OCI-LY7 (cell line): ENCODE results near the gene MAP3K21. TPM values are rescaled to one million over a fixed set of nuclear protein-coding genes. Genes with fewer than 3 reads are reported as not detected.

Experiments used
- BruUV-seq: library from RNA; stranded (reverse); fragments of 400-500 nt; replicated peaks from 2 replicates; lab custom pipeline; 2021; lab: Mats Ljungman, UMichigan
- CTCF ChIA-PET: fragments of 300-600 bp; sonication (Branson Sonifier 250); formaldehyde crosslinking; loops from one replicate; lab custom pipeline; 2022; ENCODE audit warnings: antibody characterized with exemption; ENCODE audit not compliant: unreplicated experiment; lab: Charles Lee
- POLR2A ChIA-PET: fragments of 300-600 bp; sonication (Branson Sonifier 250); formaldehyde crosslinking; loops from one replicate; lab custom pipeline; 2022; ENCODE audit warnings: antibody characterized with exemption; lab: Charles Lee
- DNase-seq: peaks from one replicate; pipeline ENCODE4 v3.0.0-alpha.2; 2015; ENCODE audit warnings: low spot score
- H2AFZ ChIP-seq: fragments of 200-600 bp; sonication (generic), shearing (Covaris generic); 2 replicates; pipeline ENCODE4 v1.6.1; 2014; ENCODE audit warnings: mild to moderate bottlenecking, antibody characterized with exemption, low read length, moderate library complexity
- H3K27ac ChIP-seq: fragments of 200-600 bp; sonication (generic); 2 replicates; pipeline ENCODE4 v1.5.1; 2014; ENCODE audit warnings: mixed run types, low read depth, mild to moderate bottlenecking, moderate library complexity, low read length, inconsistent platforms; ENCODE audit not compliant: poor library complexity, severe bottlenecking
- H3K36me3 ChIP-seq: fragments of 200-600 bp; sonication (generic); 2 replicates; pipeline ENCODE4 v1.6.1; 2014; ENCODE audit warnings: mild to moderate bottlenecking, antibody characterized with exemption, low read length, moderate library complexity, mixed read lengths; ENCODE audit not compliant: insufficient read depth
- H3K4me1 ChIP-seq: fragments of 200-600 bp; sonication (generic); 2 replicates; pipeline ENCODE4 v1.5.1; 2014; ENCODE audit warnings: mild to moderate bottlenecking, low read length; ENCODE audit not compliant: insufficient read depth, poor library complexity, severe bottlenecking
- H3K4me2 ChIP-seq: fragments of 200-600 bp; sonication (generic); 2 replicates; pipeline ENCODE4 v1.6.1; 2014; ENCODE audit warnings: mild to moderate bottlenecking, low read length
- H3K4me3 ChIP-seq: fragments of 200-600 bp; sonication (generic); 2 replicates; pipeline ENCODE4 v1.5.1; 2014; ENCODE audit warnings: mild to moderate bottlenecking, low read depth, low read length; ENCODE audit not compliant: poor library complexity, severe bottlenecking
- H3K79me2 ChIP-seq: fragments of 200-600 bp; sonication (generic); 2 replicates; pipeline ENCODE4 v1.6.1; 2016; ENCODE audit warnings: low read depth, mild to moderate bottlenecking, low read length, moderate library complexity, mixed read lengths; ENCODE audit not compliant: insufficient read depth
- H3K9me2 ChIP-seq: fragments of 200-600 bp; sonication (generic); 2 replicates; pipeline ENCODE4 v1.6.1; 2016; ENCODE audit warnings: mild to moderate bottlenecking, low read length, mixed read lengths; ENCODE audit not compliant: insufficient read depth
- H3K9me3 ChIP-seq: fragments of 200-600 bp; sonication (generic); 2 replicates; pipeline ENCODE4 v1.6.1; 2014; ENCODE audit warnings: mild to moderate bottlenecking, mixed run types, low read length, mixed read lengths
- H4K20me1 ChIP-seq: fragments of 200-600 bp; sonication (generic); 2 replicates; pipeline ENCODE4 v1.6.1; 2014; ENCODE audit warnings: mild to moderate bottlenecking, antibody characterized with exemption, low read length, moderate library complexity, mixed read lengths; ENCODE audit not compliant: insufficient read depth
- CTCF ChIP-seq: fragments of 200-600 bp; sonication (generic); conservative IDR thresholded peaks from 2 replicates; pipeline ENCODE4 v1.5.1; 2014; ENCODE audit warnings: mild to moderate bottlenecking, antibody characterized with exemption, low read length, moderate library complexity, mixed read lengths
- EZH2phosphoT487 ChIP-seq: fragments of 200-600 bp; sonication (generic); IDR thresholded peaks from 2 replicates; pipeline ENCODE4 v1.6.1; 2018; ENCODE audit warnings: low read depth, borderline replicate concordance, mild to moderate bottlenecking, mixed run types, antibody characterized with exemption, low read length, moderate library complexity, mixed read lengths
- intact Hi-C: fragments of 100-400 bp; cut with micrococcal nuclease; formaldehyde crosslinking; loops from one replicate; pipeline ENCODE4 v1.10.0; 2022; ENCODE audit not compliant: unreplicated experiment
- total RNA-seq, 2 experiments: library from RNA; depleted of rRNA in 1 of 2; stranded (reverse); fragments of >200 nt in 1 of 2; shearing (Covaris generic) in 1 of 2; gene quantifications; 2 replicates each; pipeline ENCODE4 v1.2.3, GENCODE V29; 2014 to 2022

MAP3K21 gene
- total RNA-seq, 2 experiments from 2014 or later = 1.3 to 1.8 TPM

DNA sequence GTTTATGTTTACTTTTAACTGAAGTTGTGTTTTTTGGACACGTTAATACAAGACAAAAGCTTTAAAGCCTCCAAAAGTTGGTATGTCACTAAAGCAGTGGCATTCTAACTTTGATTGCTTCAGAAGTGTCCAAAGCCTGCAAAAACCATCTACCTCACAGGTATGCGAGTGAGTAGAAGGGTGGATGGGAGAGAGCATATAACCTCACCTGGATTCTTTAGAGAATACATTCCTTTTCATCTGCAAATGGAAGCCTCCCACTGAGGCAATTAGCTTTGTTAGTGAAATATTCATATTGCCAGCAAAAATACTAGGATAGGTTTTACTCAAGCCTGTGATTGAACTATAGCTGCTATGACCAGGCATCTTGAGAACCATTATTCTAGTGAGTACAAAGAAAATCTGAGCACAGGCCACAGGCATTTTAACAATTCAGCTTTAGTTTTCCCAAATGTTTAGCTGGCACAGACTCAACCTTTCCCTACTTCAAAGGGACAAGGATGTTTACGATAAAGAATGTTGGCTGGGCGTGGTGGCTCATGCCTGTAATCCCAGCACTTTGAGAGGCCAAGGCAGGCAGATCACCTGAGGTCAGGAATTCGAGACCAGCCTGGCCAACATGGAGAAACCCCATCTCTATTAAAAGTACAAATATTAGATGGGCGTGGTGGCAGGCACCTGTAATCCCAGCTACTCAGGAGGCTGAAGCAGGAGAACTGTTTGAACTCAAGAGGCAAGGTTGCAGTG is 39.7 kb downstream of the MAP3K21 start:
- no peak for DNase-seq
- no peak overlapping the region for H3K4me2 ChIP-seq
- no peaks in the 10 kb centered on the region for H3K9me2 ChIP-seq
- no peak overlapping the region for H3K4me3 ChIP-seq
- BruUV-seq = no TSS peak
- no peak for TF ChIP-seq EZH2phosphoT487
- no peak for TF ChIP-seq CTCF
- ChIA-PET CTCF (no interaction called here), POLR2A (interaction anchor here (0.7 to 1.6 kb wide), 3 partner anchors 11 to 424 kb away, joined by 3 to 4 read pairs (median 4); no protein-coding TSS in a partner anchor)
- no peaks in the 10 kb centered on the region for H3K9me3 ChIP-seq
- no peak overlapping the region for H2AFZ ChIP-seq
- H3K27ac ChIP-seq = no peak overlapping the region
- no peaks in the 10 kb centered on the region for H3K36me3 ChIP-seq
- intact Hi-C loops = no loop called here
- no peaks in the 10 kb centered on the region for H3K4me1 ChIP-seq
- no peaks in the 10 kb centered on the region for H3K79me2 ChIP-seq
- H4K20me1 ChIP-seq = no peaks in the 10 kb centered on the region

GRCh38 chr1:233368106-233368788 is 40.7 kb downstream of the MAP3K21 start:
- H3K4me2 ChIP-seq = no peak overlapping the region
- no TSS peak for BruUV-seq
- H3K4me1 ChIP-seq = no peaks in the 10 kb centered on the region
- no peak overlapping the region for H3K27ac ChIP-seq
- H3K79me2 ChIP-seq = no peaks in the 10 kb centered on the region
- DNase-seq = no peak
- intact Hi-C loops = no loop called here
- ChIA-PET POLR2A (interaction anchor here (1.6 kb wide), 1 partner anchor 63 kb away, joined by 4 read pairs; no protein-coding TSS in a partner anchor), CTCF (no interaction called here)
- no peaks in the 10 kb centered on the region for H3K36me3 ChIP-seq
- H3K4me3 ChIP-seq = no peak overlapping the region
- H4K20me1 ChIP-seq = no peaks in the 10 kb centered on the region
- no peak for TF ChIP-seq CTCF
- no peak for TF ChIP-seq EZH2phosphoT487
- H2AFZ ChIP-seq = no peak overlapping the region
- H3K9me2 ChIP-seq = no peaks in the 10 kb centered on the region
- H3K9me3 ChIP-seq = no peaks in the 10 kb centered on the region

DNA sequence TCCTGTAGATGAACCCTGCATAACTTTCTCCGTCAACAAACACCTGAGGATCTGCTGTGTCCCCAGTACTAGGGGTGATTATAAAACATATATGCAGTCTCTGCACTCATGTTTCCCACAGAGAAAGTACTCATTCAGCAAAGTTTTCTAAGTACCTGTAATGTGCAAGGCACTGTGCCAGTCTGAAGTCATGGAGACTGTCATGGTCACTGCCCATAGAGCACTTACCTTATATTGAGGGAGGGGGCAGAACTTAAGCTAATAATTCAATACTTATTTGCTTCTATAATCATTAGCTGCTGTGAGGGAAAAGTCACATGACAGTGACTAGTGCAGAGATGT is 41.2 kb downstream of the MAP3K21 start:
- intact Hi-C loops = no loop called here
- no peak overlapping the region for H3K4me3 ChIP-seq
- no peak overlapping the region for H3K27ac ChIP-seq
- no peaks in the 10 kb centered on the region for H3K9me3 ChIP-seq
- no TSS peak for BruUV-seq
- no peaks in the 10 kb centered on the region for H4K20me1 ChIP-seq
- no peaks in the 10 kb centered on the region for H3K36me3 ChIP-seq
- H3K4me1 ChIP-seq = no peaks in the 10 kb centered on the region
- TF ChIP-seq CTCF (no peak), EZH2phosphoT487 (no peak)
- H3K9me2 ChIP-seq = no peaks in the 10 kb centered on the region
- no peak for DNase-seq
- POLR2A ChIA-PET = no interaction called here
- no peak overlapping the region for H3K4me2 ChIP-seq
- no peaks in the 10 kb centered on the region for H3K79me2 ChIP-seq
- H2AFZ ChIP-seq = no peak overlapping the region
- CTCF ChIA-PET = no interaction called here
